Right lobe of liver (tissue), 4 donors: ENCODE measurements around the gene PRRT3.

Source experiments
- POLR2A ChIP-seq: fragments of 450-650 bp; IDR thresholded peaks from one replicate; pipeline ENCODE4 v1.6.1; 2017; ENCODE audit warnings: antibody characterized with exemption, mild to moderate bottlenecking
- TF ChIP-seq, protein P1 (sequence below), 4 donors: fragments of 200-600 bp in 3 of 4; fragments of 450-650 bp in 1 of 4; IDR thresholded peaks; one replicate each; pipeline versions ENCODE4 v1.5.1 to v1.8.0; 2016 to 2022; ENCODE audit warnings: antibody characterized with exemption in 4 of 4, mild to moderate bottlenecking in 2 of 4
- donor health status: DM: no; HTN: no; CAD: no.
- donor health status: DM: no; HTN: no; CAD: no.
- donor health status: DM: no; HTN: yes; CAD: no.

DNA sequence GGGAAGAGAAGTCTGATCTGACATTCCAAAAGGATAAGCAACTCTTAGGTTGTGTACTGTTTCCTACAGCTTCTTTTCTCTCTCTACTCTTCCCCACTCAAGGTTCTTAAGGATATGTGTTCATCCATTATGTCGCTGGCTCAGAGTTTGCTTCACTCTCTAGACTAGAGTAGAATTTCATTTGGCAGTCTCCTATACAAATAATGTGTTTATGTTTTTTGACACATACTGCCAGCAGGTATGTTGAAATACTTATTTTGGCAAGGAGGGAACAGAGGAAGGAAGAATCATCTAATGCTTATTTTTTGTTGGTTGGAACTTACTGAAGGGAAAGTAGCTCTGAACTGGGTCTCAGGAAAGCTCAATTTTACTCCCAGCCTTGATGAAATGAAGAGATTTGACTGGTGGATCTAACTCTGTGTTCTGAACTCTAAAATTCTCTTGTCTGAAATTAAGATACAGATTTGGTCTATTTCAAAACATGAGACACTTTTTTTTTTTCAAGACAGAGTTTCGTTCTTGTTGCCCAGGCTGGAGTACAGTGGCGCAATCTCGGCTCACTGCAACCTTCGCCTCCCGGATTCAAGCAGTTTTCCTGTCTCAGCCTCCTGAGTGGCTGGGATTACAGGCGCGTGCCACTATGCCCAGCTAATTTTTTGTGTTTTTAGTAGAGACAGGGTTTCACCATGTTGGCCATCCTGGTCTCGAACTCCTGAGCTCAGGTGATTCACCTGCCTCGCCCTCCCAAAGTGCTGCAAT, 42.1 kb upstream of the PRRT3 start:
- TF ChIP-seq, protein P1, sequence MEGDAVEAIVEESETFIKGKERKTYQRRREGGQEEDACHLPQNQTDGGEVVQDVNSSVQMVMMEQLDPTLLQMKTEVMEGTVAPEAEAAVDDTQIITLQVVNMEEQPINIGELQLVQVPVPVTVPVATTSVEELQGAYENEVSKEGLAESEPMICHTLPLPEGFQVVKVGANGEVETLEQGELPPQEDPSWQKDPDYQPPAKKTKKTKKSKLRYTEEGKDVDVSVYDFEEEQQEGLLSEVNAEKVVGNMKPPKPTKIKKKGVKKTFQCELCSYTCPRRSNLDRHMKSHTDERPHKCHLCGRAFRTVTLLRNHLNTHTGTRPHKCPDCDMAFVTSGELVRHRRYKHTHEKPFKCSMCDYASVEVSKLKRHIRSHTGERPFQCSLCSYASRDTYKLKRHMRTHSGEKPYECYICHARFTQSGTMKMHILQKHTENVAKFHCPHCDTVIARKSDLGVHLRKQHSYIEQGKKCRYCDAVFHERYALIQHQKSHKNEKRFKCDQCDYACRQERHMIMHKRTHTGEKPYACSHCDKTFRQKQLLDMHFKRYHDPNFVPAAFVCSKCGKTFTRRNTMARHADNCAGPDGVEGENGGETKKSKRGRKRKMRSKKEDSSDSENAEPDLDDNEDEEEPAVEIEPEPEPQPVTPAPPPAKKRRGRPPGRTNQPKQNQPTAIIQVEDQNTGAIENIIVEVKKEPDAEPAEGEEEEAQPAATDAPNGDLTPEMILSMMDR (IDR thresholded peaks at IDR 0.05) = no peak
- TF ChIP-seq POLR2A = no peak
